IMR-90 (cell line): ENCODE data around the gene CCDC74A. TPM values are rescaled to one million over a fixed set of nuclear protein-coding genes. Genes with fewer than 3 reads are reported as not detected.

ENCODE experiments used
- ATAC-seq: fragments of 200-7000 bp; cut with Tn5 transposase; 2 replicates; pipeline ENCODE4 v1.9.1; 2020; ENCODE audit warnings: low read depth, mild to moderate bottlenecking, moderate library complexity
- BruUV-seq: library from RNA; stranded (reverse); fragments of 400-500 nt; replicated peaks from 2 replicates; lab custom pipeline; 2021; lab: Mats Ljungman, UMichigan
- CTCF ChIA-PET: fragments of 300-600 bp; formaldehyde crosslinking; extraction: SDS; loops from one replicate; lab custom pipeline; 2021; ENCODE audit warnings: antibody characterized with exemption; lab: Yijun Ruan, JAX
- POLR2A ChIA-PET: fragments of 300-600 bp; sonication (Branson Sonifier 250); formaldehyde crosslinking; loops from one replicate; lab custom pipeline; 2022; ENCODE audit warnings: antibody characterized with exemption; ENCODE audit not compliant: unreplicated experiment; lab: Charles Lee
- DNase-seq: peaks from one replicate; pipeline ENCODE4 v3.0.0; 2013
- H2AFZ ChIP-seq: replicated peaks from 2 replicates; pipeline ENCODE3; 2013; ENCODE audit warnings: low read length, mild to moderate bottlenecking; ENCODE audit not compliant: poor library complexity
- H2AK5ac ChIP-seq: 2 replicates; pipeline ENCODE4 v1.6.1; 2013; ENCODE audit warnings: low read depth, low read length, inconsistent platforms
- H2AK9ac ChIP-seq: replicated peaks from 2 replicates; pipeline ENCODE3; 2013; ENCODE audit warnings: mild to moderate bottlenecking, low read depth, low read length, moderate library complexity; ENCODE audit not compliant: poor library complexity
- H2BK120ac ChIP-seq: 2 replicates; pipeline ENCODE4 v1.6.1; 2013; ENCODE audit warnings: low read depth, low read length, inconsistent platforms
- H2BK15ac ChIP-seq: 3 replicates; pipeline ENCODE4 v1.6.1; 2013; ENCODE audit warnings: low read depth, low read length, inconsistent platforms
- H2BK20ac ChIP-seq: 2 replicates; pipeline ENCODE4 v1.6.1; 2013; ENCODE audit warnings: low read depth, mild to moderate bottlenecking, inconsistent platforms, low read length, moderate library complexity
- H2BK5ac ChIP-seq: 2 replicates; pipeline ENCODE4 v1.6.1; 2013; ENCODE audit warnings: mild to moderate bottlenecking, low read depth, low read length, inconsistent platforms; ENCODE audit not compliant: poor library complexity, severe bottlenecking
- H3K14ac ChIP-seq: replicated peaks from 2 replicates; pipeline ENCODE4 v1.6.1; 2013; ENCODE audit warnings: low read depth, low read length, inconsistent platforms
- H3K18ac ChIP-seq: 2 replicates; pipeline ENCODE4 v1.6.1; 2013; ENCODE audit warnings: low read depth, low read length, control low read depth
- H3K23ac ChIP-seq: 2 replicates; pipeline ENCODE4 v1.6.1; 2013; ENCODE audit warnings: low read depth, low read length, inconsistent platforms
- H3K27ac ChIP-seq: 2 replicates; pipeline ENCODE4 v1.5.1; 2013; ENCODE audit warnings: mild to moderate bottlenecking, control low read depth, low read length; ENCODE audit not compliant: insufficient read depth
- H3K27me3 ChIP-seq: 2 replicates; pipeline ENCODE4 v1.6.1; 2013; ENCODE audit warnings: low read length; ENCODE audit not compliant: control insufficient read depth, insufficient read depth
- H3K36me3 ChIP-seq: 2 replicates; pipeline ENCODE4 v1.6.1; 2013; ENCODE audit warnings: low read length, mixed read lengths; ENCODE audit not compliant: control insufficient read depth, insufficient read depth
- H3K4ac ChIP-seq: 2 replicates; pipeline ENCODE4 v1.6.1; 2013; ENCODE audit warnings: low read depth, low read length, inconsistent platforms
- H3K4me1 ChIP-seq: 2 replicates; pipeline ENCODE4 v1.6.1; 2013; ENCODE audit warnings: low read length, mixed read lengths; ENCODE audit not compliant: control insufficient read depth, insufficient read depth
- H3K4me2 ChIP-seq: 2 replicates; pipeline ENCODE4 v1.6.1; 2013; ENCODE audit warnings: low read depth, mild to moderate bottlenecking, control low read depth, low read length, moderate library complexity
- H3K4me3 ChIP-seq: 2 replicates; pipeline ENCODE4 v1.5.1; 2013; ENCODE audit warnings: low read depth, mild to moderate bottlenecking, control low read depth, low read length, moderate library complexity; ENCODE audit not compliant: insufficient read depth
- H3K56ac ChIP-seq: 2 replicates; pipeline ENCODE4 v1.6.1; 2013; ENCODE audit warnings: low read length, inconsistent platforms; ENCODE audit not compliant: insufficient read depth; ENCODE audit errors: extremely low read depth
- H3K79me1 ChIP-seq, 2 experiments: 2 replicates each; pipeline ENCODE4 v1.6.1; 2013; ENCODE audit warnings: low read length in 2 of 2, inconsistent platforms in 1 of 2, low read depth in 1 of 2
- H3K9ac ChIP-seq: 2 replicates; pipeline ENCODE4 v1.6.1; 2013; ENCODE audit warnings: low read depth, low read length, control low read depth
- H3K9me1 ChIP-seq: 2 replicates; pipeline ENCODE4 v1.6.1; 2013; ENCODE audit warnings: low read length, inconsistent platforms; ENCODE audit not compliant: insufficient read depth
- H3K9me3 ChIP-seq: 2 replicates; pipeline ENCODE4 v1.6.1; 2013; ENCODE audit warnings: low read length; ENCODE audit not compliant: control insufficient read depth, insufficient read depth
- H4K20me1 ChIP-seq: 2 replicates; pipeline ENCODE4 v1.6.1; 2013; ENCODE audit warnings: low read length, inconsistent platforms; ENCODE audit not compliant: insufficient read depth
- H4K5ac ChIP-seq: 2 replicates; pipeline ENCODE4 v1.6.1; 2013; ENCODE audit warnings: mild to moderate bottlenecking, low read depth, low read length, control low read depth
- H4K8ac ChIP-seq, 2 experiments: 2 replicates each; pipeline ENCODE4 v1.6.1; 2013; ENCODE audit warnings: low read depth in 2 of 2, low read length in 2 of 2, control low read depth in 1 of 2, inconsistent platforms in 1 of 2
- H4K91ac ChIP-seq: 2 replicates; pipeline ENCODE4 v1.6.1; 2013; ENCODE audit warnings: low read depth, low read length, inconsistent platforms; ENCODE audit not compliant: insufficient read depth
- BHLHE40 ChIP-seq: fragments of 150-350 bp; IDR thresholded peaks from 2 replicates; pipeline ENCODE4 v1.6.1; 2016; ENCODE audit warnings: mild to moderate bottlenecking, low read depth, low read length
- CEBPB ChIP-seq: IDR thresholded peaks from 2 replicates; pipeline ENCODE4 v1.6.1; 2012; ENCODE audit warnings: low read depth, low read length, improper control_type of control experiment
- CHD1 ChIP-seq: IDR thresholded peaks from 2 replicates; pipeline ENCODE4 v1.6.1; 2012; ENCODE audit warnings: low read depth, low read length, improper control_type of control experiment
- FOS ChIP-seq: fragments of 150-350 bp; IDR thresholded peaks from 2 replicates; pipeline ENCODE4 v1.6.1; 2016; ENCODE audit warnings: low read depth, low read length
- MAFK ChIP-seq: IDR thresholded peaks from 2 replicates; pipeline ENCODE4 v1.6.1; 2012; ENCODE audit warnings: low read depth, low read length, improper control_type of control experiment
- MAZ ChIP-seq: IDR thresholded peaks from 2 replicates; pipeline ENCODE4 v1.6.1; 2012; ENCODE audit warnings: low read depth, mild to moderate bottlenecking, low read length, improper control_type of control experiment, moderate library complexity, borderline replicate concordance
- MXI1 ChIP-seq: IDR thresholded peaks from 2 replicates; pipeline ENCODE4 v1.6.1; 2012; ENCODE audit warnings: low read depth, mild to moderate bottlenecking, low read length, moderate library complexity, borderline replicate concordance
- NFE2L2 ChIP-seq: fragments of 150-350 bp; IDR thresholded peaks from 2 replicates; pipeline ENCODE4 v1.6.1; 2016; ENCODE audit warnings: low read depth, mild to moderate bottlenecking, low read length
- POLR2A ChIP-seq: IDR thresholded peaks from 2 replicates; pipeline ENCODE4 v1.6.1; 2012; ENCODE audit warnings: mild to moderate bottlenecking, low read depth, low read length
- RCOR1 ChIP-seq: IDR thresholded peaks from 2 replicates; pipeline ENCODE4 v1.6.1; 2012; ENCODE audit warnings: mild to moderate bottlenecking, low read length, improper control_type of control experiment; ENCODE audit not compliant: insufficient replicate concordance
- RFX5 ChIP-seq: IDR thresholded peaks from 2 replicates; pipeline ENCODE4 v1.8.0; 2012; ENCODE audit warnings: low read depth, mild to moderate bottlenecking, low read length, moderate library complexity
- SMC3 ChIP-seq: fragments of 150-350 bp; IDR thresholded peaks from 2 replicates; pipeline ENCODE4 v1.6.1; 2016; ENCODE audit warnings: low read depth, mild to moderate bottlenecking, antibody characterized with exemption, low read length, moderate library complexity
- WGBS, 2 experiments: methylation state at CpG; one replicate each; pipeline versions ENCODE4 v1.1.5 to v1.1.7; 2013; ENCODE audit warnings: missing lambda C conversion rate in 2 of 2; ENCODE audit not compliant: insufficient read length in 1 of 2; ENCODE audit errors: extremely low coverage in 2 of 2; 5-methylcytosine and 5-hydroxymethylcytosine counted together
- dilution Hi-C: fragments of 300-500 bp; cut with HindIII; formaldehyde crosslinking; loops from one replicate; pipeline ENCODE4 v1.14.3; 2018; ENCODE audit warnings: low sequenced_read_pairs; ENCODE audit not compliant: unreplicated experiment
- in situ Hi-C: fragments of 300-500 bp; cut with MboI; formaldehyde crosslinking; loops from 3 replicates; pipeline ENCODE4 v1.14.3; 2019; ENCODE audit warnings: low sequenced_read_pairs, inconsistent platforms, mixed read lengths
- intact Hi-C: fragments of 100-400 bp; cut with micrococcal nuclease; formaldehyde crosslinking; loops from 2 replicates; pipeline ENCODE4 v1.10.0; 2022
- polyA plus RNA-seq, 3 experiments: library from polyadenylated mRNA; depleted of rRNA; stranded (reverse); fragments of >200 nt; gene quantifications; 2 replicates each; pipeline ENCODE4 v1.2.3, GENCODE V29; 2012; ENCODE audit warnings: low replicate concordance in 1 of 3
- total RNA-seq: library from RNA; depleted of rRNA; stranded (reverse); fragments of >200 nt; gene quantifications from 2 replicates; pipeline ENCODE4 v1.2.3, GENCODE V29; 2012
- TF ChIP-seq, protein P1 (sequence below): fragments of 150-350 bp; IDR thresholded peaks from 2 replicates; pipeline ENCODE4 v1.6.1; 2017; ENCODE audit warnings: mild to moderate bottlenecking, antibody characterized with exemption, low read length, low read depth
- TF ChIP-seq, protein P2 (sequence below): fragments of 150-350 bp; IDR thresholded peaks from 2 replicates; pipeline ENCODE4 v1.6.1; 2016; ENCODE audit warnings: low read depth, mild to moderate bottlenecking, low read length, moderate library complexity, borderline replicate concordance
- TF ChIP-seq, protein P3 (sequence below): conservative IDR thresholded peaks from 2 replicates; pipeline ENCODE4 v1.5.1; 2012; ENCODE audit warnings: mild to moderate bottlenecking, low read depth, low read length, improper control_type of control experiment

Gene CCDC74A
- total and polyA plus RNA-seq, 2 of the 4 experiments (the other 2 are of a cell fraction): 3.8 to 11.9 TPM

DNA sequence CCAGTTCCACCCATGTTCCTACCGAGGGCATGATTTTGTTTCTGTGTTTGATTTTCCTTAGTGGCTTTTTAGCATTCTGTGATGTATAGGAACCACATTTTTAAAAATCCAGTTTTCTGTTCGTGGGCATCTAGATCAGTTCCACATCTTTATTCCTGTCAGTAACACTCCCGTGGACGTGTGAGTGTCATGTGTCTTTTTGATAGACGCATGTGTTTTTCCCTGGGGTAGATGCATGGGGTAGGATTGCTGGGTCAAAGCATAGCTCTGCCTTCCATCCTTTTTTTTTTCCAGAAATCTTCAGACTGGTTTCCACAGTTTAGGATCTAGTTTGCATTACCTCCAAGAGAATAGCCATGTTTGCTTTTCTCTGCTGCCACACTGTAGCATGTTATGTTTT lies 38.7 kb downstream of the CCDC74A start:
- ChIA-PET CTCF (no interaction called here), POLR2A (no interaction called here)
- Histone ChIP-seq H2BK120ac (no peak overlapping the region), H2BK20ac (no peak overlapping the region), H3K9me3 (no peaks in the 10 kb centered on the region), H3K14ac (no peak overlapping the region), H3K56ac (no peak overlapping the region), H3K27ac (no peak overlapping the region), H2AK5ac (no peak overlapping the region), H3K27me3 (peaks cover 7% of the 10 kb centered on the region), H3K9ac (no peak overlapping the region), H3K4me2 (no peak overlapping the region), H2AK9ac (no peak overlapping the region), H2BK15ac (no peak overlapping the region), H4K8ac (no peak overlapping the region), H3K23ac (no peak overlapping the region), H3K18ac (no peak overlapping the region), H4K5ac (no peak overlapping the region), H4K20me1 (no peaks in the 10 kb centered on the region), H3K79me1 (no peaks in the 10 kb centered on the region), H3K4me3 (no peak overlapping the region), H3K4me1 (no peaks in the 10 kb centered on the region), H3K36me3 (no peaks in the 10 kb centered on the region), H3K9me1 (no peaks in the 10 kb centered on the region), H2AFZ (no peak overlapping the region), H2BK5ac (no peak overlapping the region), H4K91ac (no peak overlapping the region), H3K4ac (no peak overlapping the region)
- DNase-seq: no peak
- BruUV-seq: no TSS peak
- WGBS, 2 experiments: no CpG with 5 or more reads among the region's 5 CpGs
- intact Hi-C loops (no loop called here), in situ Hi-C loops (no loop called here), dilution Hi-C loops (no loop called here)
- ATAC-seq: no peak
- TF ChIP-seq MAFK (no peak), MAZ (no peak), NFE2L2 (no peak), BHLHE40 (no peak), CEBPB (no peak), POLR2A (no peak), RCOR1 (no peak), RFX5 (no peak), FOS (no peak), CHD1 (no peak), MXI1 (no peak), SMC3 (no peak)
- TF ChIP-seq, protein P1, sequence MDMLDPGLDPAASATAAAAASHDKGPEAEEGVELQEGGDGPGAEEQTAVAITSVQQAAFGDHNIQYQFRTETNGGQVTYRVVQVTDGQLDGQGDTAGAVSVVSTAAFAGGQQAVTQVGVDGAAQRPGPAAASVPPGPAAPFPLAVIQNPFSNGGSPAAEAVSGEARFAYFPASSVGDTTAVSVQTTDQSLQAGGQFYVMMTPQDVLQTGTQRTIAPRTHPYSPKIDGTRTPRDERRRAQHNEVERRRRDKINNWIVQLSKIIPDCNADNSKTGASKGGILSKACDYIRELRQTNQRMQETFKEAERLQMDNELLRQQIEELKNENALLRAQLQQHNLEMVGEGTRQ: no peak
- TF ChIP-seq, protein P2, sequence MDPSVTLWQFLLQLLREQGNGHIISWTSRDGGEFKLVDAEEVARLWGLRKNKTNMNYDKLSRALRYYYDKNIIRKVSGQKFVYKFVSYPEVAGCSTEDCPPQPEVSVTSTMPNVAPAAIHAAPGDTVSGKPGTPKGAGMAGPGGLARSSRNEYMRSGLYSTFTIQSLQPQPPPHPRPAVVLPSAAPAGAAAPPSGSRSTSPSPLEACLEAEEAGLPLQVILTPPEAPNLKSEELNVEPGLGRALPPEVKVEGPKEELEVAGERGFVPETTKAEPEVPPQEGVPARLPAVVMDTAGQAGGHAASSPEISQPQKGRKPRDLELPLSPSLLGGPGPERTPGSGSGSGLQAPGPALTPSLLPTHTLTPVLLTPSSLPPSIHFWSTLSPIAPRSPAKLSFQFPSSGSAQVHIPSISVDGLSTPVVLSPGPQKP: no peak
- TF ChIP-seq, protein P3, sequence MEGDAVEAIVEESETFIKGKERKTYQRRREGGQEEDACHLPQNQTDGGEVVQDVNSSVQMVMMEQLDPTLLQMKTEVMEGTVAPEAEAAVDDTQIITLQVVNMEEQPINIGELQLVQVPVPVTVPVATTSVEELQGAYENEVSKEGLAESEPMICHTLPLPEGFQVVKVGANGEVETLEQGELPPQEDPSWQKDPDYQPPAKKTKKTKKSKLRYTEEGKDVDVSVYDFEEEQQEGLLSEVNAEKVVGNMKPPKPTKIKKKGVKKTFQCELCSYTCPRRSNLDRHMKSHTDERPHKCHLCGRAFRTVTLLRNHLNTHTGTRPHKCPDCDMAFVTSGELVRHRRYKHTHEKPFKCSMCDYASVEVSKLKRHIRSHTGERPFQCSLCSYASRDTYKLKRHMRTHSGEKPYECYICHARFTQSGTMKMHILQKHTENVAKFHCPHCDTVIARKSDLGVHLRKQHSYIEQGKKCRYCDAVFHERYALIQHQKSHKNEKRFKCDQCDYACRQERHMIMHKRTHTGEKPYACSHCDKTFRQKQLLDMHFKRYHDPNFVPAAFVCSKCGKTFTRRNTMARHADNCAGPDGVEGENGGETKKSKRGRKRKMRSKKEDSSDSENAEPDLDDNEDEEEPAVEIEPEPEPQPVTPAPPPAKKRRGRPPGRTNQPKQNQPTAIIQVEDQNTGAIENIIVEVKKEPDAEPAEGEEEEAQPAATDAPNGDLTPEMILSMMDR: no peak
